Gastrocnemius medialis (tissue), 4 donors: ENCODE data around the gene CEBPA.

ENCODE experiments used
- CTCF ChIP-seq, 5 experiments: fragments of 450-650 bp in 3 of 5; fragments of 200-600 bp in 2 of 5; sonication (generic) in 2 of 5; IDR thresholded peaks in 4 of 5; conservative IDR thresholded peaks in 1 of 5; 1 replicate in 4 of 5; 2 replicates in 1 of 5; pipeline ENCODE4 v1.5.1; 2016 to 2019; ENCODE audit warnings: antibody characterized with exemption in 5 of 5, mild to moderate bottlenecking in 3 of 5, moderate library complexity in 3 of 5
- POLR2A ChIP-seq, 2 donors: fragments of 450-650 bp; IDR thresholded peaks; one replicate each; pipeline ENCODE4 v1.6.1; 2017; ENCODE audit warnings: antibody characterized with exemption in 2 of 2, mild to moderate bottlenecking in 2 of 2, moderate library complexity in 2 of 2

- no peak for TF ChIP-seq CTCF (IDR thresholded peaks at IDR 0.05 in 4 of 5, conservative IDR thresholded peaks at IDR 0.05 in 1 of 5)
- no peak for TF ChIP-seq POLR2A (IDR thresholded peaks at IDR 0.05)
Measured at GRCh38 chr19:33286899-33287298, 15.4 kb downstream of the CEBPA start.
